Panc1 (cell line): ENCODE data around the gene NDOR1. TPM values are rescaled to one million over a fixed set of nuclear protein-coding genes. Genes with fewer than 3 reads are reported as not detected.
A peak's percentile ranks its signal among the peaks of the same experiment; 100 is the strongest.

Experiments used
- ATAC-seq: fragments of 200-7000 bp; cut with Tn5 transposase; 2 replicates; pipeline ENCODE4 v1.9.1; 2020; ENCODE audit warnings: mild to moderate bottlenecking, moderate library complexity
- BruUV-seq: library from RNA; stranded (reverse); fragments of 400-500 nt; replicated peaks from 2 replicates; lab custom pipeline; 2021; lab: Mats Ljungman, UMichigan
- CTCF ChIA-PET: fragments of 300-600 bp; sonication (Branson Sonifier 250); formaldehyde crosslinking; loops from one replicate; lab custom pipeline; 2022; ENCODE audit warnings: antibody characterized with exemption; lab: Charles Lee
- POLR2A ChIA-PET: fragments of 300-600 bp; sonication (Branson Sonifier 250); formaldehyde crosslinking; loops from one replicate; lab custom pipeline; 2022; ENCODE audit warnings: antibody characterized with exemption; lab: Charles Lee
- DNase-seq: peaks from one replicate; pipeline ENCODE4 v3.0.0-alpha.2; 2010; ENCODE audit warnings: low read depth, low spot score
- H3K27ac ChIP-seq: 2 replicates; pipeline ENCODE4 v1.5.1; 2011; ENCODE audit warnings: mild to moderate bottlenecking, low read length, inconsistent platforms
- H3K27me3 ChIP-seq: fragments of 200-500 bp; sonication (Bioruptor generic); 2 replicates; pipeline ENCODE4 v1.6.0; 2014; ENCODE audit warnings: low read length, inconsistent platforms; ENCODE audit not compliant: control insufficient read depth, insufficient read depth
- H3K36me3 ChIP-seq: fragments of 200-500 bp; sonication (Bioruptor generic); 2 replicates; pipeline ENCODE4 v1.5.1; 2014; ENCODE audit warnings: inconsistent platforms, mild to moderate bottlenecking, low read length, moderate library complexity; ENCODE audit not compliant: control insufficient read depth, insufficient read depth
- H3K4me1 ChIP-seq: 2 replicates; pipeline ENCODE4 v1.5.1; 2011; ENCODE audit warnings: inconsistent platforms, mild to moderate bottlenecking, low read length, moderate library complexity; ENCODE audit not compliant: control insufficient read depth, insufficient read depth
- H3K4me3 ChIP-seq, 2 experiments: 2 replicates each; pipeline ENCODE4 v1.5.1; 2011 to 2012; ENCODE audit warnings: low read depth in 2 of 2, low read length in 2 of 2, mild to moderate bottlenecking in 2 of 2, inconsistent platforms in 1 of 2, moderate library complexity in 1 of 2
- H3K9me3 ChIP-seq: fragments of 200-500 bp; sonication (Bioruptor generic); 2 replicates; pipeline ENCODE4 v1.5.1; 2014; ENCODE audit warnings: low read depth, mild to moderate bottlenecking, inconsistent platforms, low read length, moderate library complexity; ENCODE audit not compliant: control insufficient read depth, insufficient read depth
- POLR2AphosphoS5 ChIP-seq: IDR thresholded peaks from 2 replicates; pipeline ENCODE4 v1.6.1; 2012; ENCODE audit warnings: mild to moderate bottlenecking, low read depth, low read length, moderate library complexity
- REST ChIP-seq, 2 experiments: IDR thresholded peaks; 2 replicates each; pipeline ENCODE4 v1.6.1; 2011 to 2012; ENCODE audit warnings: low read depth in 2 of 2, control low read depth in 1 of 2, low read length in 1 of 2, mild to moderate bottlenecking in 1 of 2, moderate library complexity in 1 of 2; ENCODE audit not compliant: insufficient read depth in 1 of 2
- SIN3A ChIP-seq: IDR thresholded peaks from 2 replicates; pipeline ENCODE4 v1.6.1; 2012; ENCODE audit warnings: low read depth, mild to moderate bottlenecking, low read length, moderate library complexity, borderline replicate concordance; ENCODE audit not compliant: insufficient read depth
- TCF7L2 ChIP-seq: IDR thresholded peaks from 2 replicates; pipeline ENCODE4 v1.6.1; 2011; ENCODE audit warnings: mild to moderate bottlenecking, low read depth, low read length, inconsistent platforms
- in situ Hi-C: cut with HindIII; loops from 2 replicates; pipeline ENCODE4 v1.10.0; 2016; ENCODE audit warnings: low sequenced_read_pairs, low pct_unique_long_range_greater_than_20kb
- intact Hi-C: fragments of 100-400 bp; cut with micrococcal nuclease; formaldehyde crosslinking; loops from one replicate; pipeline ENCODE4 v1.10.0; 2022; ENCODE audit not compliant: unreplicated experiment
- total RNA-seq: library from RNA; stranded (reverse); gene quantifications from one replicate; pipeline ENCODE4 v1.2.1, GENCODE V29; 2021; ENCODE audit not compliant: unreplicated experiment
- TF ChIP-seq, protein P1 (sequence below): fragments of 450-650 bp; IDR thresholded peaks from 2 replicates; pipeline ENCODE4 v1.5.1; 2017; ENCODE audit warnings: mild to moderate bottlenecking

NDOR1 gene
- total RNA-seq, 1 experiment from 2014 or later = 15.6 TPM

DNA sequence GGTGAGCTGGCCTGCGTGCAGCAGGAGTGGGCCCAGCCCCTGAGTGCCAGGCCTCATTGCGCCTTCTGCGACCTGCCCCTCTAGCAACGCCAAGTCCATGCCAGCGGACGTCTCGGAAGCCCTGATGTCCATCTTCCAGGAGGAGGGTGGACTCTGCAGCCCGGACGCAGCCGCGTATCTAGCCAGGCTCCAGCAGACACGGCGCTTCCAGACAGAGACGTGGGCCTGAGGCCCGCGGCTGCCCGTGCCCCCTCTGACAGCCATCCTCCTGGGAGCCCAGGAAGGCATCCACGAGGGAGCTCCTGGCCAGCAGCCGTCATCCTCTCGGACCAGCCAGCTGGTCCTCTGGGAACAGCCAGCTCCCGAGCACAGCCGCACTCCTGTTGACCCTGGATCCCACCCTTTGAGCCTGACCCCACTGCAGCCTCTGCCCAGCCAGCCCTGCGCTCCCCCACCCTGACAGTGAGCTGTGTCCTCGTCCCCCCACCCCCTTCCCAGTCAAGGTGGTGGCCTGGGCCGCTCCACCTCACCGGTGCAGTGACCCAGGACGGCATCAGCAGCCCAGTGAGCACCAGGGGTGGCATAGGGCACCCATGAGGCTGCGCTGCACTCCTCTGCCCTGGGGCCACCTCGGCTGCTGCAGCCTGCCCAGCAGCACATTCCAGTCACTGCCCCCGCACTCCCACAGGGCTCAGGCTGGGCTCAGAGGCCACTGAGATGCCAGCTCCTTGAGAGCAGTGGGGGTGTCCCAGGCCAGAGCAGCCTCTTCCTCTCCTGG lies 10.9 kb downstream of the NDOR1 start:
- intact Hi-C loops (no loop called here), in situ Hi-C loops (no loop called here)
- BruUV-seq = no TSS peak
- Histone ChIP-seq H3K36me3 (no peaks in the 10 kb centered on the region), H3K9me3 (no peaks in the 10 kb centered on the region), H3K27me3 (no peaks in the 10 kb centered on the region), H3K27ac (peak overlapping the region; percentile 86; the same call in 1 of the 2 replicates), H3K4me3 (no peak overlapping the region; a peak in 1 of 4 replicates), H3K4me1 (peaks cover 26% of the 10 kb centered on the region)
- ChIA-PET POLR2A (no interaction called here), CTCF (interaction anchor here (0.6 kb wide), 2 partner anchors 89 to 454 kb away, joined by 5 to 7 read pairs; no protein-coding TSS in a partner anchor)
- DNase-seq (no peak), ATAC-seq (no peak)
- TF ChIP-seq SIN3A (no peak), POLR2AphosphoS5 (no peak)

GRCh38 chr9:137217276-137218211 lies 12.0 kb downstream of the NDOR1 start:
- H3K27me3 ChIP-seq = no peaks in the 10 kb centered on the region
- TF ChIP-seq TCF7L2 = no peak
- TF ChIP-seq SIN3A = no peak; the same call in 1 of the 2 replicates
- TF ChIP-seq POLR2AphosphoS5 = peak; percentile 65
- TF ChIP-seq, protein P1, sequence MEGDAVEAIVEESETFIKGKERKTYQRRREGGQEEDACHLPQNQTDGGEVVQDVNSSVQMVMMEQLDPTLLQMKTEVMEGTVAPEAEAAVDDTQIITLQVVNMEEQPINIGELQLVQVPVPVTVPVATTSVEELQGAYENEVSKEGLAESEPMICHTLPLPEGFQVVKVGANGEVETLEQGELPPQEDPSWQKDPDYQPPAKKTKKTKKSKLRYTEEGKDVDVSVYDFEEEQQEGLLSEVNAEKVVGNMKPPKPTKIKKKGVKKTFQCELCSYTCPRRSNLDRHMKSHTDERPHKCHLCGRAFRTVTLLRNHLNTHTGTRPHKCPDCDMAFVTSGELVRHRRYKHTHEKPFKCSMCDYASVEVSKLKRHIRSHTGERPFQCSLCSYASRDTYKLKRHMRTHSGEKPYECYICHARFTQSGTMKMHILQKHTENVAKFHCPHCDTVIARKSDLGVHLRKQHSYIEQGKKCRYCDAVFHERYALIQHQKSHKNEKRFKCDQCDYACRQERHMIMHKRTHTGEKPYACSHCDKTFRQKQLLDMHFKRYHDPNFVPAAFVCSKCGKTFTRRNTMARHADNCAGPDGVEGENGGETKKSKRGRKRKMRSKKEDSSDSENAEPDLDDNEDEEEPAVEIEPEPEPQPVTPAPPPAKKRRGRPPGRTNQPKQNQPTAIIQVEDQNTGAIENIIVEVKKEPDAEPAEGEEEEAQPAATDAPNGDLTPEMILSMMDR = 0 out of 2 replicates have a peak, but pooled peaks have one; percentile 19
- TF ChIP-seq REST (IDR thresholded peaks at IDR 0.05; ENCODE audit: insufficient read depth in 1 of 2, low read depth in 2 of 2, low read length in 1 of 2) = no peak
- intact Hi-C loops (no loop called here), in situ Hi-C loops (no loop called here)
- no peaks in the 10 kb centered on the region for H3K36me3 ChIP-seq
- no peaks in the 10 kb centered on the region for H3K9me3 ChIP-seq
- DNase-seq (no peak), ATAC-seq (peak; percentile 73)
- H3K27ac ChIP-seq = peak overlapping the region; percentile 86
- ChIA-PET POLR2A (no interaction called here), CTCF (interaction anchor here (0.6 kb wide), 1 partner anchor 455 kb away, joined by 5 read pairs; no protein-coding TSS in a partner anchor)
- H3K4me1 ChIP-seq = peaks cover 26% of the 10 kb centered on the region
- no TSS peak for BruUV-seq
- peak overlapping the region; percentile 33 to 48 for H3K4me3 ChIP-seq
